H54 (cell line): Measurements from ENCODE around the gene PLA2G5.

Experiments
- DNase-seq: peaks from one replicate; pipeline ENCODE4 v3.0.0; 2011; ENCODE audit warnings: low spot score, mixed read lengths; ENCODE audit not compliant: insufficient read length
- FAIRE-seq: peaks from 3 replicates; lab custom pipeline; 2011; peaks lifted over from hg19 to GRCh38; lab: Jason Lieb, UNC
- POLR2A ChIP-seq: IDR thresholded peaks from 2 replicates; pipeline ENCODE4 v1.6.1; 2011; ENCODE audit warnings: low read depth, mild to moderate bottlenecking, low read length

The PLA2G5 gene

GRCh38 chr1:20109223-20109856 lies 39.3 kb downstream of the PLA2G5 start:
- FAIRE-seq (no peak), DNase-seq (no peak)
- TF ChIP-seq POLR2A: no peak

- no peak for TF ChIP-seq POLR2A
- DNase-seq: no peak
- no peak for FAIRE-seq
Observed at GRCh38 chr1:20110679-20111078, 40.7 kb downstream of the PLA2G5 start.

- no peak for DNase-seq
- TF ChIP-seq POLR2A: no peak
- no peak for FAIRE-seq
Observed at GRCh38 chr1:20111452-20111851, 41.5 kb downstream of the PLA2G5 start.

GRCh38 chr1:20112279-20113000 lies 42.4 kb downstream of the PLA2G5 start:
- no peak for DNase-seq
- no peak for TF ChIP-seq POLR2A
- FAIRE-seq: no peak

GRCh38 chr1:20114021-20114648 lies 44.1 kb downstream of the PLA2G5 start:
- TF ChIP-seq POLR2A: no peak
- FAIRE-seq: no peak
- no peak for DNase-seq

GRCh38 chr1:20115479-20115878 lies 45.5 kb downstream of the PLA2G5 start:
- DNase-seq: no peak
- no peak for TF ChIP-seq POLR2A
- FAIRE-seq: no peak

- no peak for FAIRE-seq
- DNase-seq: no peak
- TF ChIP-seq POLR2A: no peak
Observed at GRCh38 chr1:20115916-20116315, 45.9 kb downstream of the PLA2G5 start.

GRCh38 chr1:20117236-20117635 lies 47.2 kb downstream of the PLA2G5 start:
- no peak for TF ChIP-seq POLR2A
- FAIRE-seq: no peak
- DNase-seq: no peak

- DNase-seq: no peak
- no peak for TF ChIP-seq POLR2A
- no peak for FAIRE-seq
Observed at GRCh38 chr1:20119347-20119746, 49.4 kb downstream of the PLA2G5 start, which contains the start of gene PLA2G2D. PLA2G2D (minus strand) TSS chr1:20119536; CDS start chr1:20119498, 38 bp downstream.

- DNase-seq: no peak
- no peak for TF ChIP-seq POLR2A
- FAIRE-seq: no peak
Observed at GRCh38 chr1:20120796-20121195, 50.8 kb downstream of the PLA2G5 start.

GRCh38 chr1:20123722-20124455 lies 53.9 kb downstream of the PLA2G5 start:
- FAIRE-seq (no peak), DNase-seq (no peak)
- no peak for TF ChIP-seq POLR2A

- DNase-seq (peak; percentile 56), FAIRE-seq (no peak)
- no peak for TF ChIP-seq POLR2A
Observed at GRCh38 chr1:20124456-20125057, 54.6 kb downstream of the PLA2G5 start.

- no peak for DNase-seq
- TF ChIP-seq POLR2A: no peak
- FAIRE-seq: no peak
Observed at GRCh38 chr1:20125100-20125499, 55.1 kb downstream of the PLA2G5 start.
